ENCODE results near the gene RHCE.
"Not testable (repeated sequence)": the region's sequence is repeated elsewhere in the genome, so short reads cannot be mapped to it uniquely, and the experiment has no call there.

The RHCE gene

DNA sequence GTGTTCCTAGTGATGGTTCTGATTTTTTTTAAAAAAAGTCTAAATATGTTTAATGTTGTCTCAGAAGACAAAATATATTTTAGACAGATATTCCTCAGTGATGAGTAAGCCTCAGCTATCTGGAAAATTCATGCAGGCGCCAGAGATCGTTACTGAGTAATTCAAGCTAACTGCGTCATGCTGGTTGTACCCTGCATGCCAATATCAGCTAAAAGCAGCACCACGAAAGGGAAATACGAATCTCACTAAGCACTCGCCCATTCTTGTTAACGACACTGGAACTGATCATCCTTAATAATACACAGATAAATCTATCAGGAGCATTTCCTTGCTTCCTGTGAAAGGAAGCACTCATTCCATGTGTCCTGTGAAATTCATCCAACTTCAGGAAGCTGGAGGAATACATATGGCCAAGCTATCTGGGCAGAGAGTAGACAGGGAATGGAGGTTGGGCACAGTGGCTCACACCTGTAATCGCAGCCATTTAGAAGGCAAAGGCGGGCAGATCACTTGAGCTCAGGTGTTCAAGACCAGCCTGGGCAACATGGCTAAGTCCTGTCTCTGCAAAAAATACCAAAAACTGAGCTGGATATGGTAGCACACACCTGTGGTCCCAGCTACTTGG, 100.2 kb downstream of the RHCE start:
- not testable (repeated sequence) for H3K27ac Mint-ChIP-seq, H3K36me3 Mint-ChIP-seq, ATAC-seq, H3K9me3 Mint-ChIP-seq, H3K27me3 Mint-ChIP-seq, H3K4me3 Mint-ChIP-seq, H3K4me1 Mint-ChIP-seq

DNA sequence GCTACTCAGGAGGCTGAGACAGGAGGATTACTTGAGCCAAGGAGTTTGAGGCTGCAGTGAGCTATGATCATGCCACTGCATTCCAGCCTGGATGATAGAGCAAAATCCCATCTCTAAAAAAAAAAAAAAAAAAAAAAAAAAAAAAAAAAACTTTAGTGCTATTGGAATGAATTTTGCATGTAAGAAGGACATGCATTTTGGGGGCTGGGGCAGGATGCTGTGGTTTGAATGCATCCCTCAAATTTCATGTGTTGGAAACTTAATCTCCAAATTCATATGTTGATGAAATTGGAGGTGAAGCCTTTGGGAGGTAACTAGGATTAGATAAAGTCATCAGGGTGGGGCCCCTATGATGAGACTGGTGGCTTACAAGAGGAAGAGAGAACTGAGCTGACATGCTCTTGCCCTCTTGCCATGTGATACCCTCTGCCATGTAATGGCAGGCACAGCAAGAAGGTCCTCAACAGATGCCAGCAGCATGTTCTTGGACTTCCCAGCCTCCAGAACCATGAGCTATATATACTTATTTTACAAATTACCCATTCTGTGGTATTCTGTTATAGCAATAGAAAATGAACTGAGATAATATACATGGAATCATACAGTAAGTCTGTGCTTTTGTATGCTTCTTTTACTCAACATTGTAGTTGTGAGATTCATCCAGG, 107.7 kb downstream of the RHCE start:
- not testable (repeated sequence) for H3K4me3 Mint-ChIP-seq
- peaks cover 31% of the 10 kb centered on the region for H3K36me3 Mint-ChIP-seq

More for the DNA sequence above, 107.7 kb downstream of the RHCE start:
- peaks cover 10% of the 10 kb centered on the region for H3K9me3 Mint-ChIP-seq
- H3K4me1 Mint-ChIP-seq, H3K27me3 Mint-ChIP-seq, H3K27ac Mint-ChIP-seq, ATAC-seq: not testable (repeated sequence)

Measured in stimulated activated memory B cell treated with anti-CD40 and anti-IgM and Interleukin-4, amounts not matched to agents 10 μg/mL and 1 μg/mL and 100 μg/mL, for 72 hours (primary cell).